GM18505 (cell line): ENCODE results near the gene LMNTD2.

ENCODE experiments used
- ATAC-seq: cut with Tn5 transposase; IDR thresholded peaks from one replicate; pipeline ENCODE4 v1.9.1; 2021; ENCODE audit not compliant: unreplicated experiment
- POLR2A ChIP-seq: IDR thresholded peaks from 4 replicates; pipeline ENCODE4 v1.6.1; 2011; ENCODE audit warnings: borderline replicate concordance; ENCODE audit not compliant: insufficient read depth, insufficient read length; ENCODE audit errors: extremely low read depth

Gene LMNTD2

DNA sequence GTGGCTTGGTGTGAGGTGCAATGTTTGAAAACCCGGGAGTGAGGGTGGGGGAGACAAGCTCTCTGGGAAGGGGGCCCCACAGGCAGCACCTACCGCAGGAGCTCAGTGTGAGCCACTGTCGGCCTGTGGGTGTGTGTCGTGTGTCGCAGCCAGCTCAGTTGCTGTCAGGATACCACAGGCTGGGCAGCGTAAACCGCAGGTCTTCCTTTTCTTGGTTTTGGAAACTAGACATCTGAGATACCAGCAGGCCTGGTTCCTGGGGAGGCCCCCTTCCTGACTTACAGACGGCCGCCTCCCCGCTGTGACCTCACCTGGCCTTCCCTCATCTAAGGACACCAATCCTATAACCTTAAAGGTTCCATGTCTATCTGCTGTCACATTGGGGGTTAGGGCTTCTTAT lies 35.8 kb upstream of the LMNTD2 start:
- no peak for TF ChIP-seq POLR2A
- no peak for ATAC-seq

DNA sequence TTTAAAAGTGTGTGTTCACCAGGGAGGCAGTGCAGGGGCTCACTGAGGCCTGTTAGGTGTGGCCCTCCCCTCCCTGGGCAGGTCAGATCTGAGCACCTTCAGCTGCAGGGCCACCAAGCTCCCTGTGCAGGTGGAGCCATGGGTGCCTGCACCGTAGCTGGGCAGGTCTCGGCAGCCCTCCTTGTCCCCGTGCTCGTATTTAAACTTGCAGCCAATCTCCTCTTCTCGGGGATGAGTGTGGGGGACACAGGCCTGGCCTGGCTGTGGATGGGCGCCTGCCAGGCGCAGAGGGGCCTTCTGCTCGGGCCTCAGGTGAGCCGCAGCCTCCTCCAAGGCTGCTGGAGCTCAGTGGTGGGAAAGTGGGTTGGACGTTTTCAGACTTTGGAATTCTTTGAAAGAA lies 34.9 kb upstream of the LMNTD2 start:
- TF ChIP-seq POLR2A: no peak
- no peak for ATAC-seq

DNA sequence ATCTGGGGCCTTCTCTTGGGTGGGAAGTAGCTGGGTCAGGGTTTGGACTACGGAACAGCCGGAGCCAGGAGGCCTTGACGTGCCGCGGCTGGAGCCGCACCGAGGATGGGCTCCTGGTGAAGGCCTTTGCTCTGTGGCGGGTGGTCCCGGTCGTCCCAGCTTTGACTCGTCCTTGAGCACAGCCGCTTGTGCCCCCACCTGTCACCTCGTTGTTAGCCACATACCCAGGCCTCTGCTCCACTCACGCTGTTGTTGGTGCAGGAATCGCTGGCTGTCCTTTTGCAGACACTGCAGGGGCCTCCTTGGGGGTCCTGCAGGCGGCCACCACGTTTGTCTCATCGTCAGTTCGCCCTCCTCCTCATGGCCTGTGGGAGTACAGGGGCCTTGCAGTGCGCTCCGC lies 32.8 kb upstream of the LMNTD2 start:
- TF ChIP-seq POLR2A: no peak
- ATAC-seq: no peak

DNA sequence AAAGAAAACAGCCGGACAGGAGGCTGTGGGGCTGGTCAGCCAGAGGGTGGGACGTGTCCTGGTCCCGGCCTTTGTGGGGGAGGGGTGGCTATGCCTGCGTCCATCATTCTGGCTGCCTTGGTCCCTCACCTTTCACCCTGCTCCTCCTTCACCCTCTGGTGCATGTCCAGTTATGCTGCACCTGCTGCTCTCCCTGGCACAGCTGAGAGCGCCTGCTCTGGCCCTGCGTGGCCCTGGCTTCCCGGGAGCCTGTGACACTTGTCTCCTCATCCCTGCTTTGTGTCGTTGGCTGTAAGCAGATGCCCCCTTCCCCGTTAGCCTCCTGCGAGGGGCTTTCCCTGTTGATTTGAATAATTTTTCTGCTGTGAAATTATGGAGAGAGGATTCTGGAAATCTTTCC lies 32.4 kb upstream of the LMNTD2 start:
- TF ChIP-seq POLR2A: no peak
- no peak for ATAC-seq

DNA sequence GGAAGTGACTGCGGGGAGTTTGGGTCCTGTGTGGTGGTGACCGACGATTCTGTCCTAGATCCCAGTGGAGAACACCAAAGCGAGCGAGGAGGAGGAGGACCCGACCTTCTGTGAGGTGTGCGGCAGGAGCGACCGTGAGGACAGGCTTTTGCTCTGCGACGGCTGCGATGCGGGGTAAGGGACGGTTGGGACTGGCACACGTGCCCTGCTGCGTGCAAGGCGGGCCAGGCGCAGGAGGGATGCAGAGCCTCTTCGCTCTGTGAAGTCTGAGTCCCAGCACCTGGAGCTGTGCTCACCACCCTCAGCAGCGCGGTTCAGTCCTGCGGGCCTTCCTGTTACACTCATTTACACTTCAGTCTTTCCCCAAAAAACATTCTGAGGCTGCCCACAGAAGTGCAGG lies 32.0 kb upstream of the LMNTD2 start:
- no peak for TF ChIP-seq POLR2A
- no peak for ATAC-seq

DNA sequence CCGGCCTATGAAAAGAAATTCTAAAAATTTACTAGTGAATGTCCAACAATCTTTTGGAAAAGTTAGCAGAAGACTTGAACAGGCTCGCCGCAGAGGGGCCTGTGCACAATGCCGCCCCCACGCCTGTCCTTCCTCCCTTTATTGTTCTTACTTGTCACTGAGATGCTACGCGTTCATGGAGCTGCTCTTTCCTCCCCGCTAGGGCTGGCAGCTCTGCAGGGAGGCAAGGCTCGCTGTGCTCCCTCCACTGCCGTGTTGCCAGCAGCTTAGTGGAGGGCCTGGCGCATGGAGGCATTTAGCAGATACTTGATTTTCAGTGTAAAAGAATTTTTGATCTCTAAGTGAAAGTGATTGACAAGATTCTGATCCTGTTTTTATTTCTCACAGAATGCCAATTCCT lies 30.5 kb upstream of the LMNTD2 start:
- TF ChIP-seq POLR2A: no peak
- no peak for ATAC-seq

DNA sequence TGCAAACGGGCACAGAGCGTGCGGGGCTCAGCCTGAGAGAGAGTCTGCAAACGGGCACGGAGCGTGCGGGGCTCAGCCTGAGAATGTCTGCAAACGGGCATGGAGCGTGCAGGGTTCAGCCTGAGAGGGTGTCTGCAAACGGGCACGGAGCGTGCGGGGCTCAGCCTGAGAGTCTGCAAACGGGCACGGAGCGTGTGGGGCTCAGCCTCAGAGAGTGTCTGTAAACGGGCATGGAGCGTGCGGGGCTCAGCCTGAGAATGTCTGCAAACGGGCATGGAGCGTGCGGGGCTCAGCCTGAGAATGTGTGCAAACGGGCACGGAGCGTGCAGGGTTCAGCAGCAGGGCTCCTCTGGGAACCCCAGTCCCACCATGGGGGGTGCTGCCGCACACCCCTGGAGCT lies 29.3 kb upstream of the LMNTD2 start:
- TF ChIP-seq POLR2A: no peak
- ATAC-seq: no peak

DNA sequence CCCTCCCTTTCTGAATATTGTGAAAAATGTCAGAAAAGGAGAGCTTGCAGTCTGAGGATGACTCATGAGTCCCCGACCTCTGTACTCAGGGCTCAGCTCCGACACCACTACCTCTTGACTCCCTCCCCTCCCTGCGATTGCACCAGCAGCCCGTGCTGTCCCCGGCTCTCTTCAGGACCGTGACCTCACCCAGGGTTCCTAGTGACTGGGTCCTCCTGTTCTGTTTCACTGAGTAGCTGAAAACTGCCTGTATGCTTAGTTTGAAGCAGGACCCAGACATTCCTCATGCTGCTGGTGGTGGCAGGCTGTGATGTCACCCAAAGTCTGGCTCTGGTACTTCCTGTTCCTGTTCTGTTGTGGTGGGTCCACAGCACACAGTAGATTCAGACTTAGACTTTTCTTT lies 27.4 kb upstream of the LMNTD2 start:
- no peak for TF ChIP-seq POLR2A

DNA sequence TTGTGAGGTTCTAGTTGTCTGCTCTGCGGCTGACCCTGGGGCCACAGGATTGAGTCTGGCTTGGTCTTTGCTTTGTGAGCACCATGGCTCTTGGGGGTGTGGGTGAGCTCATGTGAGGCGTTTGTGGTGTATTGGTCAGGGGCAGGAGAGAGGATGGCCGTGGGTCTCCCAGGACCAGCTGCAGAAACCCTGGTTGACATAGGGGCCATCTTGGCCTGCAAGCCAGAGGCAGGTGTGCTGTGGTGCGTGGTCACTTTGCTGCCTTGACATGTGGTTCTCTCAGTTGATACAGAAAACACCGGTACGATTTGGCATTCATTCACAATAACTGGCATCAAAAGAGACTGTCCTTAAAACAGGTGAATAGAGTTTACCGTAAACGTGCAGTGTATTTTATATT lies 27.0 kb upstream of the LMNTD2 start:
- no peak for ATAC-seq
- no peak for TF ChIP-seq POLR2A

More for the DNA sequence above, 27.4 kb upstream of the LMNTD2 start:
- no peak for ATAC-seq

DNA sequence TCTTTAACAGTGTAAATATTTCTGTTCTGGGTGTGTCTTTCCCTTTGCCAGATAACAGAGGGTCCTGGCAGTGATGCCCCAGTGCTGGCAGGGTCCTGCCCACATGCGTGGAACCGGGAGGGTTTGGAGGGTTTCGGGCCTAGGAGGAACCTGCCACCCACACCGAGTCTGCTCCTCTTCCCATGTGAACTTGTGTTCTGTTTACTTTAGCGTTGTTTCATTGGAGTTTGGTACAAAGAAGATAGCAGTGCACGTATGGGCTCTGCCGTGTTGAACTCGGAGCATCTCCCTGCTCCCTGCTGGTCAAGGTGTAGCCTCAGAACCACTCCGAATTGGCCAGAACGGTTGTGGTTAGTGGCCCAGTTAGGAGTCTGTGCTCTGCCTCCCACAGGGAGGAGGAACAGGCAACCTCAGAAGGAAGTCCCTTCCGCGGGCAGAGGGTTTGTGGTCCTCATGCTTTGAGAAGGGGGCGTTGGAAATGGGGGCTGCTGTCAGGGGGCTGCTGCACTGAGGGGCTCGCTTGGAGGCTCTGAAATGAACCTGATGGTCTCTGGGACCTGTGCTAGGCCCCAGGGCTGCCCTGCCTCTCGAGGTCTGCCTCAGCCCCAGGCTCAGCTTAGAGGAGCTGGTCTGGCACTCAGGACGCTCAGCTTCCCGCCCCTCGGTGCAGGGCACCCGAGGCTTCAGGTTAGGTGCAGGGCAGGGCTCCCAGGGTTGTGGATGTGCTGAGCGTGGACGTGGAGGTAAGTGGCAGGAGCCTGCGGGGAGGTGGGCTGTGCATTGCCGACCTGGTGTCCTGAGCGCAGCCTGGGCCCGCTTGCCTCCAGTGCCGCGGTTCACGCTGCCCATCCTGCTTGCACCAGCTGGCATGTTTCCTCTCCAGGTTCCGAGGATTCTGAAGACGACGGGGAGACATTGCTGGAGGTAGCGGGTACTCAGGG lies 26.1 kb upstream of the LMNTD2 start:
- ATAC-seq: no peak
- TF ChIP-seq POLR2A: no peak

DNA sequence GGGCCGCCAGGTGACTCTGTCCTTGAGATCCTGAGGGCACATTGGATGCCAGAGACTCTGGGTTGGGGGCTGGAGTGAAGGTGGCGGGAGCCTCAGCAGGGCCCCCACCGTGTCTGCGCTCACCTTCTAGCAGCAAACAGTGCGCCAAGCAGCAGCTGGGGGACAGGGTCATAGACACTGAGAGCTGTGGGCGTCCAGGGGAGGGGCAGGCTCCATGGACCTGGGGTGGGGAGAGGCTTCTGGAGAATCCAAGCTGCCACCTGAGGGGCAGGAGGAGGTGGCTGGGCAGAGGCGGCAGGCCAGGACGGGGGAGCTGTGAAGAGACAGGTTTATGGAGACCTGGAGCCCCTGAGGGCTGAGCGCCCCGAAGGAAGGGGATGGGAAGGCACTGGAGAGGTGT lies 23.7 kb upstream of the LMNTD2 start:
- no peak for ATAC-seq
- TF ChIP-seq POLR2A: no peak

DNA sequence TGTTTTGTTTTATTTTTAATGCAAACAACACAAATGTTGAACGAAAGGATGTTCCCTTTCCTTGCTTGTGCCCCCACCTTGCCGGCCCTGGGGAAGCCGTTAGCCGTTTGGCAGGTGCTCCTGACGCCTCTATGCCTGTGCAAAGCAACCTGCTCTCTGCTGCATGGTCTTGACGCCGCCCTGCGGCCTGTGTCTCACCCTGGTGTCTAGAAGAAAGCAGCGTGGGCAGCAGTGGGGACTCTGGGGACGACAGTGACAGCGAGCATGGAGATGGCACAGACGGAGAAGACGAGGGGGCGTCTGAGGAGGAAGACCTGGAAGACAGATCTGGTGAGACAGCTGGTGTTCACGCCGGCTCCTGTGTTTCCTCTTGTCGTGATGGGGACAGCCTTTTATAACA lies 21.2 kb upstream of the LMNTD2 start:
- no peak for ATAC-seq
- TF ChIP-seq POLR2A: no peak

DNA sequence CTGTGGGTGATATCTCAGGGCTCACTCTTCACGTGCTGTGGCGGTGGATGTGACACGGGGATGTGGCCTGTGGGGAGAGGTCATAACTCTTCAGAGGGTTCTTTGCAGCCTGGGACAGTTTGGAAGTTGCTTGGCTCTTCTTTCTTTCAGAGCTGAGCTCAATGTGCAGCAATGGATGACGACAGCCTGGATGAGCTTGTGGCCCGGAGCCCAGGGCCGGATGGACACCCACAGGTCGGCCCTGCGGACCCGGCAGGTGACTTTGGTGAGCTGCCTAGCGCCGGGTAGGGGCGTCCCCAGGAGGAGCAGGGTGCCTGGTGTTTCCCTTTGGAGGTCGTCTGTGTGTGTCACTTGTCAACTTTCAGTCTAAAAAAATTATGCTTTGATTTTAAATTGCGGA lies 20.8 kb upstream of the LMNTD2 start:
- TF ChIP-seq POLR2A: no peak
- no peak for ATAC-seq

DNA sequence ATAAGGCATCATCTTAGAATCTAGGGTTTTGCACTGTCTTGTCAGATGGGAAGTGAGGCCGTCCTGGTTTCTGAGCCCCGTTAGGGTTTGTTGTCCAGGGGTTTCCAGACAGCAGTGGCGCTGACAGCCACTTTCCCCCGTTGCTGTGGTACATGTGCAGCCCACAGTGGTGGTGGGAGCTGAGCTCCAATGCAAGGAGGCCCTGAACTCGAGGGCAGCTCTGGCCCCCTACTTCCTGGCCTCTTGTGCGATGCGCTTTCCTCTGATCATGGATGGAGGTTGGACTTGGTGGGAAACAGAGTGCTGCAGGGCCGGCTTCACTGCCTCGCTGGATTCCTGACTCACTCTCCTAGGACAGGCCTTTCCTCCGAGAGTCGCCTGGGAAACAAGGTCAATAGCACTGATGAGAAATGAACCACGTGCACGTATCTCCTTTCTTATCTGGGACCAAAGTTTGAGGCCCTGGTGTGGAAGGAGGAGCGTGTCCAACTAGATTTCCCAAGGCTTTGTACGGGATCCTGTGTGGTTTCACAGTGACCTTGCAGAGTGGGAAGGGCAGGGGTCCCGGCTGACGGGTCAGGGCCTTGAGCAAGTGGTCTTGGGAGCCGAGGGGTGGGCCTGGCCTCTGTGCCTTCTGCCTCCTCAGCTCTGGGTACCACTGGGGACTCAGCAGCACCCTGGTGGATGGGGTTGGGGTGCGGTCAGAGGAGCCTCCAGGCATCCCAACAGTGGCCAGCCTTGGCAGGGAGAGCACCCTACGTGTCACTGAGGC lies 19.5 kb upstream of the LMNTD2 start:
- TF ChIP-seq POLR2A: no peak
- no peak for ATAC-seq
